Gastroesophageal sphincter (tissue), 4 donors: ENCODE measurements around the gene C1GALT1C1. TPM values are rescaled to one million over a fixed set of nuclear protein-coding genes. Genes with fewer than 3 reads are reported as not detected.

Experiments
- ATAC-seq: fragments of 150-250 bp; one replicate; pipeline ENCODE4 v1.9.1; 2016; ENCODE audit warnings: mild to moderate bottlenecking, moderate library complexity
- H3K27ac ChIP-seq, 4 donors: fragments of 200-600 bp; sonication (generic) in 3 of 4; 1 replicate in 3 of 4; 2 replicates in 1 of 4; pipeline ENCODE4 v1.5.1; 2016 to 2019
- H3K27me3 ChIP-seq: fragments of 200-600 bp; sonication (generic); one replicate; pipeline ENCODE4 v1.5.1; 2019
- H3K36me3 ChIP-seq, 2 donors: fragments of 200-600 bp; sonication (generic); one replicate each; pipeline ENCODE4 v1.5.1; 2019; ENCODE audit warnings: control low read depth in 1 of 2
- H3K4me1 ChIP-seq, 3 donors: fragments of 200-600 bp; sonication (generic); 1 replicate in 2 of 3; 2 replicates in 1 of 3; pipeline ENCODE4 v1.5.1; 2016 to 2019; ENCODE audit warnings: control low read depth in 2 of 3
- H3K4me3 ChIP-seq, 2 donors: fragments of 200-600 bp; sonication (generic); one replicate each; pipeline ENCODE4 v1.5.1; 2019; ENCODE audit warnings: mild to moderate bottlenecking in 1 of 2, moderate library complexity in 1 of 2
- H3K9me3 ChIP-seq, 3 donors: fragments of 200-600 bp; sonication (generic); one replicate each; pipeline ENCODE4 v1.5.1; 2017 to 2019; ENCODE audit warnings: control low read depth in 2 of 3
- EP300 ChIP-seq: sonication (generic); formaldehyde crosslinking; IDR thresholded peaks from one replicate; pipeline ENCODE4 v1.6.1; 2017; ENCODE audit warnings: antibody characterized with exemption, mild to moderate bottlenecking
- POLR2A ChIP-seq, 2 donors: fragments of 450-650 bp; IDR thresholded peaks; one replicate each; pipeline ENCODE4 v1.6.1; 2017; ENCODE audit warnings: antibody characterized with exemption in 2 of 2, mild to moderate bottlenecking in 2 of 2, moderate library complexity in 1 of 2
- POLR2AphosphoS5 ChIP-seq: sonication (generic); formaldehyde crosslinking; IDR thresholded peaks from one replicate; pipeline ENCODE4 v1.6.1; 2017; ENCODE audit warnings: antibody characterized with exemption
- WGBS, 2 donors: methylation state at CpG; one replicate each; pipeline ENCODE4 v1.1.5; 2018; ENCODE audit warnings: low coverage in 1 of 2; 5-methylcytosine and 5-hydroxymethylcytosine counted together
- total RNA-seq, 4 donors: library from RNA; depleted of rRNA; stranded (reverse); fragments of >200 nt; gene quantifications; one replicate each; pipeline ENCODE4 v1.1.0, GENCODE V29; 2016
- TF ChIP-seq, protein P1 (sequence below), 4 experiments: fragments of 200-600 bp in 2 of 4; fragments of 450-650 bp in 2 of 4; sonication (generic) in 1 of 4; IDR thresholded peaks; one replicate each; pipeline ENCODE4 v1.5.1; 2017 to 2019; ENCODE audit warnings: antibody characterized with exemption in 4 of 4, mild to moderate bottlenecking in 2 of 4, moderate library complexity in 2 of 4

The C1GALT1C1 gene
- total RNA-seq, 4 donors from 2014 or later, result 15.2 to 24.8 (median 20.9) TPM

- no peak for ATAC-seq
- no peak overlapping the region for H3K27ac ChIP-seq
- H3K4me1 ChIP-seq, result no peaks in the 10 kb centered on the region
- H3K27me3 ChIP-seq, result no peaks in the 10 kb centered on the region
- 77 to 92% methylated on average over 2 of the region's 2 CpGs for WGBS, 2 donors
- TF ChIP-seq POLR2AphosphoS5, result no peak
- TF ChIP-seq, protein P1, sequence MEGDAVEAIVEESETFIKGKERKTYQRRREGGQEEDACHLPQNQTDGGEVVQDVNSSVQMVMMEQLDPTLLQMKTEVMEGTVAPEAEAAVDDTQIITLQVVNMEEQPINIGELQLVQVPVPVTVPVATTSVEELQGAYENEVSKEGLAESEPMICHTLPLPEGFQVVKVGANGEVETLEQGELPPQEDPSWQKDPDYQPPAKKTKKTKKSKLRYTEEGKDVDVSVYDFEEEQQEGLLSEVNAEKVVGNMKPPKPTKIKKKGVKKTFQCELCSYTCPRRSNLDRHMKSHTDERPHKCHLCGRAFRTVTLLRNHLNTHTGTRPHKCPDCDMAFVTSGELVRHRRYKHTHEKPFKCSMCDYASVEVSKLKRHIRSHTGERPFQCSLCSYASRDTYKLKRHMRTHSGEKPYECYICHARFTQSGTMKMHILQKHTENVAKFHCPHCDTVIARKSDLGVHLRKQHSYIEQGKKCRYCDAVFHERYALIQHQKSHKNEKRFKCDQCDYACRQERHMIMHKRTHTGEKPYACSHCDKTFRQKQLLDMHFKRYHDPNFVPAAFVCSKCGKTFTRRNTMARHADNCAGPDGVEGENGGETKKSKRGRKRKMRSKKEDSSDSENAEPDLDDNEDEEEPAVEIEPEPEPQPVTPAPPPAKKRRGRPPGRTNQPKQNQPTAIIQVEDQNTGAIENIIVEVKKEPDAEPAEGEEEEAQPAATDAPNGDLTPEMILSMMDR (IDR thresholded peaks at IDR 0.05), result no peak
- TF ChIP-seq POLR2A (IDR thresholded peaks at IDR 0.05), result no peak
- no peak for TF ChIP-seq EP300
- no peaks in the 10 kb centered on the region for H3K9me3 ChIP-seq
- no peak overlapping the region for H3K4me3 ChIP-seq
- no peaks in the 10 kb centered on the region for H3K36me3 ChIP-seq
Measured at GRCh38 chrX:120585702-120586101, 44.2 kb downstream of the C1GALT1C1 start.

Other genes starting within 250 kb of the C1GALT1C1 start
- gene LAMP2, start 160.8 kb downstream of the C1GALT1C1 start, total RNA-seq, result 100 to 1,000 TPM in 1 of 4 donors, 10 to 100 TPM in 3; 65.7 to 108 (median 75.6) TPM
- 10 to 100 TPM; 42.2 to 60.2 (median 52.3) TPM for gene CUL4B, start 69.1 kb downstream of the C1GALT1C1 start, total RNA-seq
- 10 to 100 TPM; 15.2 to 20.6 (median 17.7) TPM for gene MCTS1, start 26.0 kb downstream of the C1GALT1C1 start, total RNA-seq
- not detected for gene CT47B1, start 245.8 kb upstream of the C1GALT1C1 start, total RNA-seq